RPMI8226 (cell line): ENCODE measurements around the gene TPBG.
"Not testable (repeated sequence)": the region's sequence is repeated elsewhere in the genome, so short reads cannot be mapped to it uniquely, and the experiment has no call there.

ENCODE experiments used
- DNase-seq: peaks from one replicate; pipeline ENCODE4 v3.0.0-alpha.2; 2015

TPBG gene

GRCh38 chr6:82376636-82377035 lies 13.0 kb downstream of the TPBG start:
- no peak for DNase-seq

- DNase-seq, result no peak
These were observed 17.1 kb downstream of the TPBG start for GRCh38 chr6:82380566-82381185.

- DNase-seq, result no peak
These were observed 17.7 kb downstream of the TPBG start for GRCh38 chr6:82381278-82381677.

- no peak for DNase-seq
These were observed 21.5 kb downstream of the TPBG start for GRCh38 chr6:82385102-82385501.

- DNase-seq, result no peak
These were observed 21.9 kb downstream of the TPBG start for GRCh38 chr6:82385546-82385945.

GRCh38 chr6:82385961-82386360 lies 22.3 kb downstream of the TPBG start:
- peak; percentile 69 for DNase-seq

- not testable (repeated sequence) for DNase-seq
These were observed 31.2 kb downstream of the TPBG start for GRCh38 chr6:82394770-82395169.

GRCh38 chr6:82396964-82397751 lies 33.5 kb downstream of the TPBG start:
- peak; percentile 26 for DNase-seq

- no peak for DNase-seq
These were observed 34.5 kb downstream of the TPBG start for GRCh38 chr6:82397962-82398692.

GRCh38 chr6:82408952-82409431 lies 45.4 kb downstream of the TPBG start:
- DNase-seq, result no peak

GRCh38 chr6:82410151-82410648 lies 46.6 kb downstream of the TPBG start:
- DNase-seq, result no peak

- DNase-seq, result no peak
These were observed 50.3 kb downstream of the TPBG start for GRCh38 chr6:82413868-82414267.

GRCh38 chr6:82415820-82416219 lies 52.2 kb downstream of the TPBG start:
- no peak for DNase-seq

GRCh38 chr6:82416346-82416745 lies 52.7 kb downstream of the TPBG start:
- no peak for DNase-seq
